DOHH2 (cell line): ENCODE measurements around the gene DACT1.

ENCODE experiments used
- H3F3A ChIP-seq: fragments of 200-600 bp; sonication (generic), shearing (Covaris generic); 2 replicates; pipeline ENCODE4 v1.6.0; 2016; ENCODE audit warnings: antibody characterized with exemption, mild to moderate bottlenecking; ENCODE audit not compliant: control insufficient read depth, insufficient read depth
- H3K27ac ChIP-seq: fragments of 200-600 bp; sonication (generic); 2 replicates; pipeline ENCODE4 v1.5.1; 2014; ENCODE audit warnings: low read depth, mild to moderate bottlenecking, low read length, moderate library complexity
- H3K27me3 ChIP-seq: fragments of 200-600 bp; sonication (generic); 2 replicates; pipeline ENCODE4 v1.6.1; 2014; ENCODE audit warnings: mild to moderate bottlenecking, low read length, mixed read lengths; ENCODE audit not compliant: control insufficient read depth
- H3K36me3 ChIP-seq: fragments of 200-600 bp; sonication (generic); 2 replicates; pipeline ENCODE4 v1.6.1; 2014; ENCODE audit warnings: mild to moderate bottlenecking, low read length, moderate library complexity, mixed read lengths; ENCODE audit not compliant: control insufficient read depth
- H3K4me1 ChIP-seq: fragments of 200-600 bp; sonication (generic); 2 replicates; pipeline ENCODE4 v1.6.1; 2014; ENCODE audit warnings: mild to moderate bottlenecking, low read length, mixed read lengths; ENCODE audit not compliant: control insufficient read depth
- H3K4me2 ChIP-seq: fragments of 200-600 bp; sonication (generic); 2 replicates; pipeline ENCODE4 v1.6.0; 2014; ENCODE audit warnings: mild to moderate bottlenecking, low read length, moderate library complexity
- H3K4me3 ChIP-seq: fragments of 200-600 bp; sonication (generic); 2 replicates; pipeline ENCODE4 v1.5.1; 2014; ENCODE audit warnings: mild to moderate bottlenecking, low read length, mixed read lengths
- H3K79me2 ChIP-seq: fragments of 200-600 bp; sonication (generic); 2 replicates; pipeline ENCODE4 v1.6.1; 2014; ENCODE audit warnings: mild to moderate bottlenecking, low read length, mixed read lengths; ENCODE audit not compliant: control insufficient read depth
- H3K9me2 ChIP-seq: fragments of 200-600 bp; sonication (generic); replicated peaks from 2 replicates; pipeline ENCODE4 v1.6.1; 2014; ENCODE audit warnings: mild to moderate bottlenecking, low read length, mixed read lengths; ENCODE audit not compliant: control insufficient read depth
- H3K9me3 ChIP-seq: fragments of 200-600 bp; sonication (generic); 2 replicates; pipeline ENCODE4 v1.6.1; 2014; ENCODE audit warnings: antibody characterized with exemption, low read length, mixed read lengths; ENCODE audit not compliant: control insufficient read depth, insufficient read depth
- H4K20me1 ChIP-seq: fragments of 200-600 bp; sonication (generic); 2 replicates; pipeline ENCODE4 v1.6.0; 2014; ENCODE audit warnings: low read depth, mild to moderate bottlenecking, antibody characterized with exemption, low read length, moderate library complexity; ENCODE audit not compliant: control insufficient read depth, insufficient read depth
- EZH2phosphoT487 ChIP-seq: fragments of 200-600 bp; sonication (generic); IDR thresholded peaks from 2 replicates; pipeline ENCODE4 v1.6.1; 2017; ENCODE audit warnings: borderline replicate concordance, mild to moderate bottlenecking, antibody characterized with exemption, low read length, moderate library complexity, mixed read lengths
- TF ChIP-seq, protein P1 (sequence below): fragments of 200-600 bp; sonication (generic); IDR thresholded peaks from one replicate; pipeline ENCODE4 v1.5.1; 2014; ENCODE audit warnings: antibody characterized with exemption, mild to moderate bottlenecking, low read depth, low read length; ENCODE audit not compliant: poor library complexity, severe bottlenecking

The DACT1 gene

DNA sequence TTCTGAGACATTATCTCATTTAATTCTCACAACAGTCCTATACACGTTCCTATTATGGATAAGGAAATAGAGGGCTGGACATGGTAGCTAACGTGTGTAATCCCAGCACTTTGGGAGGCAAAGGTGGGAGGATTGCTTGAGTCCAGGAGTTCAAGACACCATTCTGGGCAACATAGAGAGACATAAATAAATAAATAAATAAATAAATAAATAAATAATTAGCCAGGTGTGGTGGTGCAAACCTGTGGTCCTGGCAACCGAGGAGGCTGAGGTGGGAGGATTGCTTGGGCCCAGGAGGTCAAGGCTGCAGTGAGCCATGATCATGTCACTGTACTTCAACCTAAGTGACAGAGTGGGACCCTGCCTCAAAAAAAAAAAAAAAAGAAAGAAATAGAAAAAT, 22.6 kb downstream of the DACT1 start:
- Histone ChIP-seq H3K79me2 (no peaks in the 10 kb centered on the region), H3K27me3 (peaks cover 12% of the 10 kb centered on the region), H3K36me3 (no peaks in the 10 kb centered on the region), H3K4me2 (no peak overlapping the region), H3K9me3 (no peaks in the 10 kb centered on the region), H3K4me3 (no peak overlapping the region), H3K27ac (no peak overlapping the region), H4K20me1 (no peaks in the 10 kb centered on the region), H3F3A (no peaks in the 10 kb centered on the region), H3K9me2 (no peaks in the 10 kb centered on the region), H3K4me1 (no peaks in the 10 kb centered on the region)
- TF ChIP-seq EZH2phosphoT487: no peak
- TF ChIP-seq, protein P1, sequence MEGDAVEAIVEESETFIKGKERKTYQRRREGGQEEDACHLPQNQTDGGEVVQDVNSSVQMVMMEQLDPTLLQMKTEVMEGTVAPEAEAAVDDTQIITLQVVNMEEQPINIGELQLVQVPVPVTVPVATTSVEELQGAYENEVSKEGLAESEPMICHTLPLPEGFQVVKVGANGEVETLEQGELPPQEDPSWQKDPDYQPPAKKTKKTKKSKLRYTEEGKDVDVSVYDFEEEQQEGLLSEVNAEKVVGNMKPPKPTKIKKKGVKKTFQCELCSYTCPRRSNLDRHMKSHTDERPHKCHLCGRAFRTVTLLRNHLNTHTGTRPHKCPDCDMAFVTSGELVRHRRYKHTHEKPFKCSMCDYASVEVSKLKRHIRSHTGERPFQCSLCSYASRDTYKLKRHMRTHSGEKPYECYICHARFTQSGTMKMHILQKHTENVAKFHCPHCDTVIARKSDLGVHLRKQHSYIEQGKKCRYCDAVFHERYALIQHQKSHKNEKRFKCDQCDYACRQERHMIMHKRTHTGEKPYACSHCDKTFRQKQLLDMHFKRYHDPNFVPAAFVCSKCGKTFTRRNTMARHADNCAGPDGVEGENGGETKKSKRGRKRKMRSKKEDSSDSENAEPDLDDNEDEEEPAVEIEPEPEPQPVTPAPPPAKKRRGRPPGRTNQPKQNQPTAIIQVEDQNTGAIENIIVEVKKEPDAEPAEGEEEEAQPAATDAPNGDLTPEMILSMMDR: no peak

DNA sequence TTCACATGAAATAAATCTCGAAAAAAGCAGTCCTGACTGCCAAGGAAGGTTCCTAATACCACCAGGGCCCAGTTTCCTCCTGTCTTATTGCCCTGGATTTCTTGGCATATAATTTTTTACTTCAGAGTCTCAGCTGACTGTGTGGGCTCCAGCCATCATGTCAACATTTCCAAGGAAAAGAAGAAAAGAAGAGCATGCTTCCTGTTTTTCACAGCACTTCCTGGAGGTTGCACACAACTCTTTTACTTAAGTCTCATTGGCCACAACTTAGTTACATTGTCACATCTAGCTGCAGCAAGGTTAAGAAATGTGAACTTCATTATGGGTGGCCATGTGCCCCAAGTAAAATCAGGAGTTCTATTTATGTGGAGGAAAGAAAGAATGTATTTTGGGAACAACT, 24.3 kb downstream of the DACT1 start:
- Histone ChIP-seq H4K20me1 (no peaks in the 10 kb centered on the region), H3K9me3 (no peaks in the 10 kb centered on the region), H3K27me3 (peaks cover 13% of the 10 kb centered on the region), H3K79me2 (no peaks in the 10 kb centered on the region), H3K4me2 (no peak overlapping the region), H3F3A (no peaks in the 10 kb centered on the region), H3K9me2 (no peaks in the 10 kb centered on the region), H3K4me1 (no peaks in the 10 kb centered on the region), H3K36me3 (no peaks in the 10 kb centered on the region), H3K4me3 (no peak overlapping the region), H3K27ac (no peak overlapping the region)
- TF ChIP-seq, protein P1: no peak
- TF ChIP-seq EZH2phosphoT487: no peak

DNA sequence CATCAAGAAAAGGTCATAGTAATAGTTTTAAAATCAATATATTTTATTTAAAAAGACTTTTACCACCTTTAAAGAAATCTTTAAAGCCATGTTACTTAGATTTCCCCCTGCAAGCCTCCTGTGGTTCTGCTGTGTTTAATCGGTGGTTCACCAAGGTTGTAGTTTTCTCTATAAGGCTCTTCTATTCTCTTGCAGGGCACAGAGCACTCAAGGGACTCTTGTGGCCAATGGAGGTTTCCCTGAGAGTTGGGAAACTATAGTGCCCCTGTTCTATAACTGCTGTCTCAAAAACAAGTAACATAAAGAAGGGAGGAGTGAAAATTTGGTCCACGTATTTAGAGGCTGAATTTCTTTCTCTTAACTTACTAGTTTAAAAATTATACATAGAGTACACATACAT, 25.0 kb downstream of the DACT1 start:
- H3K79me2 ChIP-seq: no peaks in the 10 kb centered on the region
- TF ChIP-seq EZH2phosphoT487: no peak
- TF ChIP-seq, protein P1: no peak
- no peak overlapping the region for H3K4me2 ChIP-seq
- peaks cover 17% of the 10 kb centered on the region for H3K27me3 ChIP-seq
- H3K9me3 ChIP-seq: no peaks in the 10 kb centered on the region
- H3K36me3 ChIP-seq: no peaks in the 10 kb centered on the region
- H3K4me1 ChIP-seq: no peaks in the 10 kb centered on the region
- H3K9me2 ChIP-seq: no peaks in the 10 kb centered on the region
- no peaks in the 10 kb centered on the region for H4K20me1 ChIP-seq
- no peak overlapping the region for H3K27ac ChIP-seq
- no peaks in the 10 kb centered on the region for H3F3A ChIP-seq
- H3K4me3 ChIP-seq: no peak overlapping the region
